GM21717 (cell line): Measurements from ENCODE around the gene MAPRE2.

Experiments
- ATAC-seq: cut with Tn5 transposase; IDR thresholded peaks from one replicate; pipeline ENCODE4 v1.9.1; 2021; ENCODE audit warnings: mild to moderate bottlenecking, moderate library complexity; ENCODE audit not compliant: unreplicated experiment

Gene MAPRE2

DNA sequence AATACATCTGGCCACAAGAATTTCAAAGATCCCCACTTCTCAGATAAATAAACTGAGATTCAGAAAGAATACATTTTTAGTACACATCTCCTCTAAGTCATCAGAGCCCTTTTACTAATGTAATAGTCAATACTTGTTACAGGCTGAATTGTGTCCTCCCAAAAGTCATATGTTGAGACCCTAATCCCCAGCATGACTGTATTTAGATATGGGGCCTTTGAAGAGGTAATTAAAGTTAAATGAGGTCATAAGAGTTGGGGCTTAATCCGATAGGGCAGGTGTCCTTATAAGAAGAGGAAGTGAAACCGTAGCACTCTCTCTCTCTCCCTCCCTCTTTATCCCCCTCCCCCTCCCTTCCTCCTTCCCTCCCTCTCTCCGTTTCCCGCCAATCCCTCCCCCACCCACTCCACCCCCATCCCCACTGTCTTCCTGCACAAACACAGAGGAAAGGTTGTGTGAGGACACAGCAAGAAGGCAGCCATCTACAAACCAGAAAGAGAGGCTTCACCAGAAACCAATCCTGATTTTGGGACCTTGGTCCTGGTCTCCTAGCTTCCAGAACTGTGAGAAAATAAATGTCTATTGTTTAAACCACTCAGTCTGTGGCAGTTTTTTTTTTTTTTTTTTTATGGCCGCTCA, 133.0 kb downstream of the MAPRE2 start:
- ATAC-seq = peak; percentile 75

DNA sequence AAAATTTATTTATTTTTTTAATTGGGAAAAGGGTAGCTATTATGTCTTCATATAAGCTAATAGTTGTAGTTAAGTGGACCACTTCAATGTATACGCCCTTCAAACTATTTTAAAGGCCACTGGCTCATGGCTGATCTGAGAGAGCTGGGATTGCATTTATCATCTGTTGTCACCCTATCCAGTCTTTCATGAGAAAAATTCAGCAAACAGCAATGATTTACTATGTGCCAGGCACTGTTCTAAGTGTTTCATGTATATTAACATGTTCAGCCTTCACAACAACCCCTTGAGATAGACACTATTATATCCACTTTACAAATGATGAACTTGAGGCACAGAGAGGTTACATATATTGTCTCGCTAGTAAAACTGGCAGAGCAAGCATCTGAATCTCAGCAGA, 133.5 kb downstream of the MAPRE2 start:
- no peak for ATAC-seq

DNA sequence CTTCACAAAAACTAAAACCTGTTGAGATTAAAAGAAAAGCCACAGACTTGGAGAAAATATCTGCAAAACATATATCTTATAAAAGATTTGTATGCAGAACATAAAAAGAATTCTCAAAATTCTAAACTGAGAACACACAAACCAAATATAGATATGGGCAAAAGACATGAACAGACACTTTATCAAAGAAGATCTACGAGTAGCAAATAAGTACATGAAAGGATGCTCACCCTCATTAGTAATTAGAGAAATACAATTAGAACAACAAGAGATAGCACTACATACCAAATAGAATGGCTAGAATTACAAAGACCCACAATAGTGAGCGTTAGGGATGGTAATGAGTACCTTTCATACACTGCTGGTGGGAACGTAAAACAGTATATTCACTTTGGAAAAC, 135.7 kb downstream of the MAPRE2 start:
- no peak for ATAC-seq

DNA sequence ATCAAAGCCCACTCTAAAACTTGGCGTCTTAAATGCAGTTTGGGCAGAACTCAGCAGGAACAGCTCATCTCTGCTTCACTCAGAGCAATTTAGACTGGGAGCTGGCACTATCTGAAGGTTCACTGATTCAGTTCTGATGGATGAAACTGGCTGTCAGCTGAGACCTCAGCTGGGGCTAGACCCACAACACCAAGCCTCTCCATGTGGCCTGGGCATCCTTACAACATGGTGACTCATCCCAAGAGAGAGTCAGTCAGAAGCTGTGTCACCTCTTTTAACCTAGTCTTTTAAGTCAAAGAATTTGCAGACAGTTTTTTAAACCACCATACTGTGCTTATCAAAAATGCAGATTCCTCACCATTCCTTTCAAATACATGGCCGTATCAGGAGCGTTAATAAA, 137.0 kb downstream of the MAPRE2 start:
- no peak for ATAC-seq

DNA sequence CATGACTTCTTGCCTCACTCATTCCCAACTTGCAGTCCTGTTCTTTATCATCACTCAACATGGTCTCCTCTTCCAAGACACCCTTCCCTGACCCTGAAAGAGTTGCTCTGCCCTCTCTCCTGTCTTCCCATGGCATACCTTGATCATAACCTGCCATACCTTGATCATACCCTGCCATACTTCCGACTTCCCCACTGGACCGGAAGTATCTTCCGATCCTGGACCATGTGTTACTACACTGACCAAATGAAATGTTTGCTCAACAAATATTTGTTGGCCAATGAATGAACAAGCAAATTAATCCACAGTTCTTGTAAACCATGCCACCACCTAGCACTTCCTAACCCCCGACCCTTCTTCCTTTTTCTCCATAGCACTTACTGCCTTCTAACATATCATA, 138.7 kb downstream of the MAPRE2 start:
- no peak for ATAC-seq

DNA sequence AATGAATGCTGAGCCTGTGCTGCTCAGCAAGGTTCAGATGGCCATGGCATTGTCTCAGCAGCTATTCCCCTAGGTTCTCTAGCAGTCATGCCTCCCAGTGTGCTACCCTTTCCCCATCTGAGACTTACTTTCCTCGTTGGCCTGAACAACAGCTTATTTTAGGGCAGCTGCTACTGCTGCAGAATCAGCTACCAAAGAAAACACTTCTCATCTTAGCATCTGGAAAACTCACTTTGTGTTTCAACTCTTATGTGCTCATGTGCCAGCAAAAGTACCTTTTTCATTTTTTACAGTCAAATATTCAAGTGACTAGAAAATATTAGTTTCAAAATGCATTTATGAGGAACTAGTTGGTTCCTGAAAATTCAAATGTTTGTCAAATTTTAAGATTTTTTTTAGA, 139.2 kb downstream of the MAPRE2 start:
- ATAC-seq = no peak

DNA sequence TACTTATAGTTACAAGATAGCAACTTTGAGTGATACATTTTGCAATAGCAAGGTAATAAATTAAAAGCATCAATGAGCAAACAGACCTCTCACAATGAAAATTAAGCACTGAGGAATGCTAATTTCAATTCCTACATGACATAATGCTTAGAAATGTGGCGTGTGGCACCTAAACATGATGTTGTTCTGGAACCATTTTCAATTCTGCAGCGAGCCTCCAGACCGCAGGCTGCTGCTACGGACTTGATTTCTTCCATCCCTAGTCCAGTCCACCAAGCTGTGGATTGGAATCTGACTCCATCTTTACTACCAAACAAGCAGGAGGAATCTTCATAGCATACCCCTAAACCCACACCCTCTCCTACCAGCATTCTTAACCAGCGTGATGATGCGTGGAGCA, 140.9 kb downstream of the MAPRE2 start:
- ATAC-seq = no peak

DNA sequence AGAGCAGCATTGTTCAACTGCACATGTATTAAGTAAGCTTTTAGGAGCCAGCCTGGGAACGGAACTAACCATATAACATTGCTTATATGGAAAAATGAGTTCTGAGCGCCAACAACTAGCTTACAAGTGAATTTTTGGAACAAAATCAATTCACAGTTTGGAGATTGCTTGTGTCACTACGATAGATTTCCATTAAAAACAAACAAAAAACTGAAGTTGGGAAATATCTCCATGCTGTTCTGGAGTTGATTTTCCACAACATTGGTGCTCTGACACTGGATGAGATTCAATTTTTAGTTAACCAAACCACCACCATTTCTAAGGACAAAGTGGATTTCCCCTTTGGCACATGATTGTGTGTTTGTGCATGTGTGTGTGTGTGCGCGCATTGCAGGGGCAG, 142.7 kb downstream of the MAPRE2 start:
- ATAC-seq = no peak

DNA sequence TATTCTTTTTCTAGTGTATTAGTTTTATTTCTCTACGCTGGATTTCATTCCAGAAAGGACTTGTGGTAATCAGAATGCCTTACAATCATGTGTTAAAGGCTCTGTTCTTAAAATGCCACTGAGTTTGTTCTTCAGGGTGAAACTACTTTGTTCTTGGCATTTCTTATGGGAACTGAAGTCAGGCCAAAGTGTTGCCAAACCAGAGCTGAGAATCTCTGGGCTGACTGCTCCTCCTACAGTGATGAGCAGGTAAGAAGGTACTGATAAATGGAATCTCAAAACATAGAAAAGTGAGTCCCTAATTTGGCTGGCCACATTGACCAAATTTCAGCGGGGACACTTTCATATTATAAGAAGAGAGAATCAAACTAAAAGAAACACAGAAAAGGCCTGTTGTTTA, 144.6 kb downstream of the MAPRE2 start:
- ATAC-seq = no peak

DNA sequence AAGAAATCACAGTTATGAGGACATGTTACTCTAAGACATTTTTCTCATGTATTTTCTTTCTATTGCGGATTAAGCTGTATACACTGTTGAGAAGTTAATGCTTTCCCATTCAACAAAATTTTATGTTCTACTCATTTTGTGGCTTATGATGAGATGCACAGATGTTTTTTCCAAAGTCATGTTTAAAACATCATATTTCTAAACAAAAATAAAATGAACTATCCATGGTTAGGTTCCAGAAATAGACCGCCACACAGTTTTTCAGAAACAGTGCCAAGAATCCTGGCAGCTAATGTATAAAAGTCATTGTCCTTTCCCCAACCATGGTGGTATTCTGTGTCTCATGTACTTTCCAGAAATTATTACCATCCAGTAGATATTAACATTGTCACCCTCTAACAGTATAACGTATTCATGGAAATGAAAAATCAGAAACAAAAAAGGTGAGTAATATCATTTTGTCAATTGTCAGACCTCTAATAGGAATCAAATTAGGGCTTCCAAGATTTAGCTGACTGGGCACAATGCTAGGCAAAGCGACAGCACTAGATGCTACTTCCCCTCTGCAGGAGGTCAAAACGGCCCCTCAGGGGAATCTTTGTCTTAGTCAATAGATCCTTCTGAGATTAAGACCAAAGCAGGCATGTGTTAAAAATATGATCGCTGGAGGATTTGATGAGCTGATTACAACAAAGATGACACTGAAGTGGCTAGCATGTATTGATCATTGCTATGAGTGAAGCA, 145.2 kb downstream of the MAPRE2 start:
- ATAC-seq = no peak

DNA sequence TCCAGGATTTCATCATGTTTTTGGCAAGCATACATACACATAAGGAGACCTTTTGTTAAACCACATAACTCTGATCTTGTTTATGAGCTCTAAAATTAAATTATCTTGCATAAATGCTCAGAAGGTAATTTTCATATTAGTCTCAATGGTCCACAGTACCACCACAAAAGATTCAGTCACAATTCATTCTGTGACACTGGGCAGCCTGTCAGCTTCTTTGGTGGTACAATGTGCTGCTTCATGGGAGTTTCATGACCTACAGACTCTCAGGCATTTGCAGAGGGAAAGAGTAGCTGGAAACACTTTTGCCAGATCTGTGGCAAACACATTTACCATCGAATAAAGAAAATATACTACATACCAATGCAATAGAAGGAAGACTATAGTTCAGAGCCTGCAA, 148.3 kb downstream of the MAPRE2 start:
- ATAC-seq = no peak

DNA sequence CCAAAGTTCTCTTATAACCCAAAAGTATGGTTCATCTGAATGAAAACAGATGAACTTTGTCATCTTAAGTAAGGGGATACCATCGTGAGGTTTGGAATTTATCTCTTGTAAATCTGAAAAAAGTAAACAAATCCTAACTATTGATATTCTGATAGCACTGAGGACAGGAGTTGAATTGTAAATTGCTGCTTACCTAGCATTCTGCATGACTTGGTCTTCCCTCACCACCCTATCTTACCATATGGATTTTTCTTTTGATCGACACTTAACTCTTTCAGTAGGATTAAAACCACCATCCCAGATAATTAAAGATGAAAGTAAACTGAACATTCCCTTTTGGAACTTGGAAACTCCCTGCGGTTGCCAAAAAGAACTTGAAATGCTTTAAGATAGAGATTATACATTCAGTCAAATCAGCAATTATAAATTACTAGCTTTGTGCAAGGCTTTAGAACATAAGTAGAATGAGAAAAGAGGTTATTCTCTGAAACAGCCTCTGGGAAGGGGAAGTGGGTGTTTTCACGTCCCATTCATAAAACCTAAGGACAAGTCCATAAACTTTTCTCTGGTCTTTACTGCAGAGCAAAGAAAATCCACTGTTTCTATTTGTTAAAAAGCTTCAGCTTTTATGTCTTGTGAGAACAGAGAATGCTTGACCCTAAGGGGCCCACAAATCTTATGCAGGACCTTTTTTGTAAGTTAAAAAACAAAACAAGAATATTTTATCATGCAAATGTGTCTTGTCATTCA, 149.9 kb downstream of the MAPRE2 start:
- ATAC-seq = no peak

DNA sequence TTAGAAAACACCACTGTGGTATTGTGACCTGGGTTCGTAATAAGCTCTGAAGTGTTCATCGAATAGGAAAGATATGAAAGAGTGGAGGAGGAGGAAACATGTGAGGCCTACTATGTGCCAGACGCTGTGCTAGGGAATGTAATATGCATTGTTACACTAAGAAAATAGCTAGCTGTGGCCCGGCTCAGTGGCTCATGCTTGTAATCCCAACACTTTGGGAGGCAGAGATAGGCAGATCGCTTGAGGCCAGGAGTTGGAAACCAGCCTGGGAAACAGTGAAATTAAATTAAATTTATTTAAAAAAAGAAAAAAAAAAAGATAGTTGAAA, 150.4 kb downstream of the MAPRE2 start:
- ATAC-seq = no peak

DNA sequence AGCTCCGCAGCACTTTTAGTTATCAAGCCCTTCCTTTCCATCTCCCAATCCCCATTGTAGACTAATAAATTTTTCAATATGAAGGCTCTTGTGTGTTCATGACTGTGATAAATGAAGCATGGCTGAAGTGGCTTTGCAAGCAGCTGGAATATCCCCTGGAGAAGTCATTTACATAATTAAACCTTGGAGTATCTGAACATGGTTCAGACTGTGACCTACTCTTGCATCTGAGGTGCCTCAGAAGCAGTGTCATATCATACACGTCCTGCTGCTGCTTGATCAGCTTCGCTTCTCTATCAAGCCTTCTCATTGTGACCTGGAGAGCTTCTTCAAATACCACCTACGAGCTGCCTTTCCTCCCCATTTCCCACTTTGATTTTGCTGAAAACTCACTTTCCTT, 151.2 kb downstream of the MAPRE2 start:
- ATAC-seq = no peak
